ENCODE data around the gene PACSIN1. TPM values are rescaled to one million over a fixed set of nuclear protein-coding genes. Genes with fewer than 3 reads are reported as not detected.

Gene PACSIN1
- total and polyA plus RNA-seq, 2 of the 4 experiments (the other 2 are of a cell fraction) = 0.02 TPM; not detected in 1

DNA sequence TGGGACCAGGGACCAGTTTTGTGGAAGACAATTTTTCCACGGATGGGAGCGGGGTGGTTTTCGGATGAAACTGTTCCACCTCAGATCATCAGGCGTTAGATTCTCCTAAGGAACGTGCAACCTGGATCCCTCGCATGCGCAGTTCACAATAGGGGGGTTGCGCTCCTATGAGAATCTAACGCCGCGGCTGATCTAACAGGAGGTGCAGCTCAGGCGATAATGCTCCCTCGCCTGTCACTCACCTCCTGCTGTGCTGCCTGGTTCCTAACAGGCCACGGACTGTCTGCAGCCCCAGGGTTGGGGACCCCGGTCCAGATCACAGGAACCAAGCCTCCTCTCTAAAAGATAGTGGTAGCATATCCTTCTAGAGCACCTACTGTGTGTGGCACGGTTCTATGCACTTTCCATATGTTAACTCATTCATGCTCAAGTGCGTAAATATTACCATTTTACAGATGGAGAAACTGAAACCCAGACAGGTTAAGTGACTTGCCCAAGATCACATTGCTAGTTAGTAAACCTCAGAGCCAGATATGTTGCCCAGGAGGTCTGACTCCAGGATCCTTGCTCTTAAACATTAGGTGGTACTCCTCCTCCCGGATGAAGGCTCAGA is 65.0 kb downstream of the PACSIN1 start:
- H2BK15ac ChIP-seq (ENCODE audit: low read depth, low read length) = no peak overlapping the region

More for the DNA sequence above, 65.0 kb downstream of the PACSIN1 start:
- WGBS, 2 experiments (ENCODE audit: extremely low coverage in 2 of 2, insufficient read length in 1 of 2) = 90% methylated on average over 11 of the region's 18 CpGs; no CpG with 5 or more reads in 1 of the 2 experiments
- ChIA-PET CTCF (no interaction called here), POLR2A (ENCODE audit: unreplicated experiment) (no interaction called here)
- Histone ChIP-seq H3K23ac (ENCODE audit: low read depth, low read length) (no peak overlapping the region), H4K8ac (ENCODE audit: low read depth in 2 of 2, low read length in 2 of 2) (no peak overlapping the region), H3K36me3 (ENCODE audit: control insufficient read depth, insufficient read depth, low read length) (no peaks in the 10 kb centered on the region), H2AK5ac (ENCODE audit: low read depth, low read length) (no peak overlapping the region), H3K27ac (ENCODE audit: insufficient read depth, low read length) (no peak overlapping the region), H4K5ac (ENCODE audit: low read depth, low read length) (peak overlapping the region; percentile 2; the same call in 1 of the 2 replicates), H3K9me1 (ENCODE audit: insufficient read depth, low read length) (peaks cover 3% of the 10 kb centered on the region; the same call in 1 of the 2 replicates), H4K91ac (ENCODE audit: insufficient read depth, low read depth, low read length) (no peak overlapping the region), H2AFZ (replicated peaks; ENCODE audit: low read length, poor library complexity) (no peak overlapping the region), H3K56ac (ENCODE audit: extremely low read depth, insufficient read depth, low read length) (no peak overlapping the region), H3K9me3 (ENCODE audit: control insufficient read depth, insufficient read depth, low read length) (no peaks in the 10 kb centered on the region), H3K79me1 (ENCODE audit: low read depth in 1 of 2, low read length in 2 of 2) (no peaks in the 10 kb centered on the region), H4K20me1 (ENCODE audit: insufficient read depth, low read length) (no peaks in the 10 kb centered on the region), H3K4me1 (ENCODE audit: control insufficient read depth, insufficient read depth, low read length) (peaks cover 4% of the 10 kb centered on the region), H2AK9ac (replicated peaks; ENCODE audit: low read depth, low read length, poor library complexity) (no peak overlapping the region), H3K4ac (ENCODE audit: low read depth, low read length) (no peak overlapping the region), H2BK5ac (ENCODE audit: low read depth, low read length, poor library complexity, severe bottlenecking) (no peak overlapping the region), H2BK120ac (ENCODE audit: low read depth, low read length) (no peak overlapping the region), H2BK20ac (ENCODE audit: low read depth, low read length) (no peak overlapping the region), H3K4me3 (ENCODE audit: insufficient read depth, low read depth, low read length) (no peak overlapping the region), H3K14ac (replicated peaks; ENCODE audit: low read depth, low read length) (no peak overlapping the region), H3K4me2 (ENCODE audit: low read depth, low read length) (no peak overlapping the region), H3K18ac (ENCODE audit: low read depth, low read length) (no peak overlapping the region), H3K9ac (ENCODE audit: low read depth, low read length) (no peak overlapping the region), H3K27me3 (ENCODE audit: control insufficient read depth, insufficient read depth, low read length) (peaks cover 18% of the 10 kb centered on the region; the same call in 1 of the 2 replicates)
- no TSS peak for BruUV-seq (replicated peaks)
- dilution Hi-C loops (cut with HindIII; ENCODE audit: low sequenced_read_pairs, unreplicated experiment) = no loop called here
- DNase-seq (no peak), ATAC-seq (ENCODE audit: low read depth) (no peak)
- TF ChIP-seq, protein P1, sequence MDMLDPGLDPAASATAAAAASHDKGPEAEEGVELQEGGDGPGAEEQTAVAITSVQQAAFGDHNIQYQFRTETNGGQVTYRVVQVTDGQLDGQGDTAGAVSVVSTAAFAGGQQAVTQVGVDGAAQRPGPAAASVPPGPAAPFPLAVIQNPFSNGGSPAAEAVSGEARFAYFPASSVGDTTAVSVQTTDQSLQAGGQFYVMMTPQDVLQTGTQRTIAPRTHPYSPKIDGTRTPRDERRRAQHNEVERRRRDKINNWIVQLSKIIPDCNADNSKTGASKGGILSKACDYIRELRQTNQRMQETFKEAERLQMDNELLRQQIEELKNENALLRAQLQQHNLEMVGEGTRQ (IDR thresholded peaks at IDR 0.05; ENCODE audit: low read depth, low read length) = no peak
- no peak for TF ChIP-seq RFX5 (IDR thresholded peaks at IDR 0.05; ENCODE audit: low read depth, low read length)
- no peak for TF ChIP-seq MAFK (IDR thresholded peaks at IDR 0.05; ENCODE audit: low read depth, low read length)
- no peak for TF ChIP-seq FOS (IDR thresholded peaks at IDR 0.05; ENCODE audit: low read depth, low read length)
- TF ChIP-seq, protein P2, sequence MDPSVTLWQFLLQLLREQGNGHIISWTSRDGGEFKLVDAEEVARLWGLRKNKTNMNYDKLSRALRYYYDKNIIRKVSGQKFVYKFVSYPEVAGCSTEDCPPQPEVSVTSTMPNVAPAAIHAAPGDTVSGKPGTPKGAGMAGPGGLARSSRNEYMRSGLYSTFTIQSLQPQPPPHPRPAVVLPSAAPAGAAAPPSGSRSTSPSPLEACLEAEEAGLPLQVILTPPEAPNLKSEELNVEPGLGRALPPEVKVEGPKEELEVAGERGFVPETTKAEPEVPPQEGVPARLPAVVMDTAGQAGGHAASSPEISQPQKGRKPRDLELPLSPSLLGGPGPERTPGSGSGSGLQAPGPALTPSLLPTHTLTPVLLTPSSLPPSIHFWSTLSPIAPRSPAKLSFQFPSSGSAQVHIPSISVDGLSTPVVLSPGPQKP (IDR thresholded peaks at IDR 0.05; ENCODE audit: borderline replicate concordance, low read depth, low read length) = no peak
- no peak for TF ChIP-seq SMC3 (IDR thresholded peaks at IDR 0.05; ENCODE audit: low read depth, low read length)
- no peak for TF ChIP-seq NFE2L2 (IDR thresholded peaks at IDR 0.05; ENCODE audit: low read depth, low read length)
- TF ChIP-seq, protein P3, sequence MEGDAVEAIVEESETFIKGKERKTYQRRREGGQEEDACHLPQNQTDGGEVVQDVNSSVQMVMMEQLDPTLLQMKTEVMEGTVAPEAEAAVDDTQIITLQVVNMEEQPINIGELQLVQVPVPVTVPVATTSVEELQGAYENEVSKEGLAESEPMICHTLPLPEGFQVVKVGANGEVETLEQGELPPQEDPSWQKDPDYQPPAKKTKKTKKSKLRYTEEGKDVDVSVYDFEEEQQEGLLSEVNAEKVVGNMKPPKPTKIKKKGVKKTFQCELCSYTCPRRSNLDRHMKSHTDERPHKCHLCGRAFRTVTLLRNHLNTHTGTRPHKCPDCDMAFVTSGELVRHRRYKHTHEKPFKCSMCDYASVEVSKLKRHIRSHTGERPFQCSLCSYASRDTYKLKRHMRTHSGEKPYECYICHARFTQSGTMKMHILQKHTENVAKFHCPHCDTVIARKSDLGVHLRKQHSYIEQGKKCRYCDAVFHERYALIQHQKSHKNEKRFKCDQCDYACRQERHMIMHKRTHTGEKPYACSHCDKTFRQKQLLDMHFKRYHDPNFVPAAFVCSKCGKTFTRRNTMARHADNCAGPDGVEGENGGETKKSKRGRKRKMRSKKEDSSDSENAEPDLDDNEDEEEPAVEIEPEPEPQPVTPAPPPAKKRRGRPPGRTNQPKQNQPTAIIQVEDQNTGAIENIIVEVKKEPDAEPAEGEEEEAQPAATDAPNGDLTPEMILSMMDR (conservative IDR thresholded peaks at IDR 0.05; ENCODE audit: low read depth, low read length) = no peak
- TF ChIP-seq CHD1 (IDR thresholded peaks at IDR 0.05; ENCODE audit: low read depth, low read length) = no peak
- no peak for TF ChIP-seq CEBPB (IDR thresholded peaks at IDR 0.05; ENCODE audit: low read depth, low read length)
- no peak for TF ChIP-seq POLR2A (IDR thresholded peaks at IDR 0.05; ENCODE audit: low read depth, low read length)
- in situ Hi-C loops (cut with MboI; ENCODE audit: low sequenced_read_pairs) = no loop called here
- intact Hi-C loops (cut with micrococcal nuclease) = no loop called here
